CD4-positive, alpha-beta T cell (primary cell): ENCODE results near the gene CDC14B. TPM values are rescaled to one million over a fixed set of nuclear protein-coding genes. Genes with fewer than 3 reads are reported as not detected.

Source experiments
- ATAC-seq: fragments of 200-7000 bp; cut with Tn5 transposase; one replicate; pipeline ENCODE4 v1.10.0; 2022; ENCODE audit warnings: mild to moderate bottlenecking; ENCODE audit not compliant: poor library complexity
- CTCF ChIA-PET: fragments of 350-600 bp; sonication (Branson Sonifier 250); formaldehyde crosslinking; loops from one replicate; lab custom pipeline; 2021; ENCODE audit warnings: antibody characterized with exemption, inconsistent platforms; lab: Charles Lee
- POLR2A ChIA-PET: fragments of 350-600 bp; sonication (Branson Sonifier 250); formaldehyde crosslinking; loops from one replicate; lab custom pipeline; 2021; ENCODE audit warnings: antibody characterized with exemption, inconsistent platforms; lab: Charles Lee
- DNase-seq, 14 experiments: peaks; one replicate each; pipeline ENCODE4 v3.0.0-alpha.2; 2013 to 2020; ENCODE audit warnings: mixed read lengths in 2 of 14
- H3K27ac ChIP-seq, 2 donors: one replicate each; pipeline versions ENCODE4 v1.5.1 to v1.7.0; 2013; ENCODE audit warnings: low read length in 2 of 2, low read depth in 1 of 2, mild to moderate bottlenecking in 1 of 2
- H3K27me3 ChIP-seq, 2 experiments: 1 replicate in 1 of 2; 2 replicates in 1 of 2; pipeline versions ENCODE4 v1.6.1 to v1.7.0; 2013; ENCODE audit warnings: low read length in 2 of 2, control low read depth in 1 of 2, mild to moderate bottlenecking in 1 of 2, moderate library complexity in 1 of 2; ENCODE audit not compliant: insufficient read depth in 2 of 2, control insufficient read depth in 1 of 2
- H3K36me3 ChIP-seq: one replicate; pipeline ENCODE4 v1.6.1; 2013; ENCODE audit warnings: low read length, control low read depth; ENCODE audit not compliant: insufficient read depth
- H3K4me1 ChIP-seq: one replicate; pipeline ENCODE4 v1.6.1; 2013; ENCODE audit warnings: low read length, control low read depth; ENCODE audit not compliant: insufficient read depth
- H3K4me3 ChIP-seq: one replicate; pipeline ENCODE4 v1.5.1; 2013; ENCODE audit warnings: mild to moderate bottlenecking, low read length, moderate library complexity
- H3K9me3 ChIP-seq, 2 experiments: 1 replicate in 1 of 2; 2 replicates in 1 of 2; pipeline versions ENCODE4 v1.6.1 to v1.7.0; 2013; ENCODE audit warnings: low read length in 2 of 2, mild to moderate bottlenecking in 2 of 2, control low read depth in 1 of 2, moderate library complexity in 1 of 2; ENCODE audit not compliant: control insufficient read depth in 1 of 2, insufficient read depth in 1 of 2
- H3K27ac Mint-ChIP-seq: one replicate; pipeline ENCODE4 v1.8.0; 2020; ENCODE audit warnings: mixed read lengths
- H3K27me3 Mint-ChIP-seq: one replicate; pipeline ENCODE4 v1.8.0; 2021; ENCODE audit warnings: mixed read lengths
- H3K36me3 Mint-ChIP-seq: one replicate; pipeline ENCODE4 v1.8.0; 2021; ENCODE audit warnings: low read depth, mixed read lengths
- H3K4me1 Mint-ChIP-seq: one replicate; pipeline ENCODE4 v1.8.0; 2021; ENCODE audit warnings: low read depth, mixed read lengths
- H3K4me3 Mint-ChIP-seq: one replicate; pipeline ENCODE4 v1.8.0; 2020; ENCODE audit warnings: mild to moderate bottlenecking, mixed read lengths
- H3K9me3 Mint-ChIP-seq: one replicate; pipeline ENCODE4 v1.8.0; 2020; ENCODE audit warnings: mixed read lengths
- intact Hi-C, 2 experiments: fragments of 100-400 bp; cut with DNase I in 1 of 2; cut with micrococcal nuclease in 1 of 2; formaldehyde crosslinking; loops; one replicate each; pipeline versions ENCODE4 v1.15.1 to v1.9.0; 2023 to 2025; cut with DNase I, micrococcal nuclease
- total RNA-seq, 174 experiments: library from RNA in 2 of 174; stranded (reverse) in 2 of 174; gene quantifications; one replicate each; pipeline ENCODE4 v1.2.3 and lab custom pipeline; 2021 to 2026
- TF ChIP-seq, protein P1 (sequence below): fragments of 200-600 bp; IDR thresholded peaks from one replicate; pipeline ENCODE4 v1.8.0; 2022; ENCODE audit warnings: antibody characterized with exemption, mild to moderate bottlenecking

Gene CDC14B
- total RNA-seq, 2 experiments from 2014 or later: 3.5 TPM

DNA sequence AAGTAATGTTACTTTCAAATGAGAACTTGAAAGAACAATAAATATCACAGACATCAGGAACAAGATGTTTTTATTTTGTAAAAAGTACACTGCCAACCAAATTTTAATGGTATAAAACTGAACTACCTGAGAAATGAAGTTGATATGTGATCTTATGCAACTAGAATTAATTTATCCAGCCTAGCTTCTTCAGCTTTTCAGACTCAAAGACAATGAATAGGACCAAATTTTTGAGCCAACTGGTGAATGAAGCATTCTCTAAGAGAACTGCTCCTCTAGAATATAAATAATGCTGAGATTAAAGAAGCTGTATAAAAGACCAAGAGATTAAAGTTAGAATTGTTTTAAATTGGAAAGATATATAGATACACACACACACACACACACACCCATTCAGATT is 9.9 kb downstream of the CDC14B start:
- Mint-ChIP-seq H3K4me3 (no peak overlapping the region), H3K27ac (no peak overlapping the region), H3K4me1 (no peaks in the 10 kb centered on the region), H3K27me3 (peaks cover 51% of the 10 kb centered on the region), H3K9me3 (no peaks in the 10 kb centered on the region), H3K36me3 (no peaks in the 10 kb centered on the region)
- Histone ChIP-seq H3K4me3 (no peak overlapping the region), H3K27me3 (peaks cover 0 to 29% of the 10 kb centered on the region in 2 experiments), H3K27ac (no peak overlapping the region), H3K9me3 (no peaks in the 10 kb centered on the region), H3K36me3 (no peaks in the 10 kb centered on the region), H3K4me1 (no peaks in the 10 kb centered on the region)
- no peak for ATAC-seq
- intact Hi-C loops: no loop called here
- DNase-seq: no peak
- TF ChIP-seq, protein P1, sequence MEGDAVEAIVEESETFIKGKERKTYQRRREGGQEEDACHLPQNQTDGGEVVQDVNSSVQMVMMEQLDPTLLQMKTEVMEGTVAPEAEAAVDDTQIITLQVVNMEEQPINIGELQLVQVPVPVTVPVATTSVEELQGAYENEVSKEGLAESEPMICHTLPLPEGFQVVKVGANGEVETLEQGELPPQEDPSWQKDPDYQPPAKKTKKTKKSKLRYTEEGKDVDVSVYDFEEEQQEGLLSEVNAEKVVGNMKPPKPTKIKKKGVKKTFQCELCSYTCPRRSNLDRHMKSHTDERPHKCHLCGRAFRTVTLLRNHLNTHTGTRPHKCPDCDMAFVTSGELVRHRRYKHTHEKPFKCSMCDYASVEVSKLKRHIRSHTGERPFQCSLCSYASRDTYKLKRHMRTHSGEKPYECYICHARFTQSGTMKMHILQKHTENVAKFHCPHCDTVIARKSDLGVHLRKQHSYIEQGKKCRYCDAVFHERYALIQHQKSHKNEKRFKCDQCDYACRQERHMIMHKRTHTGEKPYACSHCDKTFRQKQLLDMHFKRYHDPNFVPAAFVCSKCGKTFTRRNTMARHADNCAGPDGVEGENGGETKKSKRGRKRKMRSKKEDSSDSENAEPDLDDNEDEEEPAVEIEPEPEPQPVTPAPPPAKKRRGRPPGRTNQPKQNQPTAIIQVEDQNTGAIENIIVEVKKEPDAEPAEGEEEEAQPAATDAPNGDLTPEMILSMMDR: no peak
- CTCF ChIA-PET: no interaction called here
- POLR2A ChIA-PET: no interaction called here

DNA sequence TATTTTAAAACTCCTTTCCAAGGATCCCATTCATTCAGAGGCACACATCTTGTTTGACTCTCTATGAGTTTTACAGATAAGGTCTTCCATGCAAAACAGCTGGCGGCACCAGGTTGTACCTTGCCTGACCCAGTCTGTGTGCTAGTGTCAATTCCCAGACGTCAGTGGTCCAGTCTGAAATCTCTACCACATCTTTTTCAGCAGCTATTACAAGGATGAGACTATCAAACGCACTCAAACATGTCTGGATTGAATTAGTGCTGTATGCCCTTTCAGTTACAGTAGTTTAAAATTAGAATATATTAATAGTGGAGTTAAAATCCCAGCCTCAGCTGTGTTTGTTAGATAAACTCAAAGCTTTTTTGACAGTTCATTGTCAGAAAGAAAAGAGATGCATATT is 11.7 kb downstream of the CDC14B start:
- TF ChIP-seq, protein P1: no peak
- Mint-ChIP-seq H3K27ac (no peak overlapping the region), H3K4me1 (no peaks in the 10 kb centered on the region), H3K27me3 (peaks cover 46% of the 10 kb centered on the region), H3K4me3 (no peak overlapping the region), H3K36me3 (no peaks in the 10 kb centered on the region), H3K9me3 (no peaks in the 10 kb centered on the region)
- H3K9me3 ChIP-seq: no peaks in the 10 kb centered on the region
- intact Hi-C loops: no loop called here
- H3K36me3 ChIP-seq: no peaks in the 10 kb centered on the region
- no peak overlapping the region for H3K27ac ChIP-seq
- no peak for DNase-seq
- H3K27me3 ChIP-seq: peaks cover 0 to 18% of the 10 kb centered on the region in 2 experiments
- H3K4me3 ChIP-seq: no peak overlapping the region
- H3K4me1 ChIP-seq: no peaks in the 10 kb centered on the region
- no peak for ATAC-seq
- ChIA-PET CTCF (no interaction called here), POLR2A (no interaction called here)

DNA sequence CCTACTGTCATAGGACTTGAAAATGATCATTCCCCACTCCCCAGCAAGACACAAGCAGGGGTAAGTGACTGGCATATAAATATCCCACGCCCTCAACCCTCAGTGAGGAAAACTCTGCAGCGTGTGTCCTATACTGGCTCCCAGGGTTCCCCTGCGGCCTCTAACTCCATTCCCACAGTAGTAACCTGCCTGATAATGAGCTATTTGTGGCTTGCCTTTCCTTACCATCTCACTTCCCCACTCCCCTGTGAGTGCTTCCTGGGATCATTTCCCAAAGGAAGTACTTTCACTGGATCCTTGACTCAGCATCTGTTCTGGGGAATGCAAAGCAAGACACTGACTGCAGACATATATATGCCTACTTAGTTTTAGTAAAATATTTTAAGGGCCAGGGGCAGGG is 14.3 kb downstream of the CDC14B start:
- H3K4me3 ChIP-seq: no peak overlapping the region
- TF ChIP-seq, protein P1: no peak
- H3K27ac ChIP-seq: no peak overlapping the region
- no peaks in the 10 kb centered on the region for H3K36me3 ChIP-seq
- ATAC-seq (no peak), DNase-seq (no peak)
- ChIA-PET CTCF (no interaction called here), POLR2A (no interaction called here)
- H3K4me1 Mint-ChIP-seq: no peaks in the 10 kb centered on the region
- H3K27me3 ChIP-seq: no peaks in the 10 kb centered on the region
- no peaks in the 10 kb centered on the region for H3K9me3 Mint-ChIP-seq
- intact Hi-C loops: no loop called here
- no peaks in the 10 kb centered on the region for H3K9me3 ChIP-seq
- no peaks in the 10 kb centered on the region for H3K4me1 ChIP-seq
- H3K4me3 Mint-ChIP-seq: no peak overlapping the region
- H3K27me3 Mint-ChIP-seq: peaks cover 22% of the 10 kb centered on the region
- no peak overlapping the region for H3K27ac Mint-ChIP-seq
- H3K36me3 Mint-ChIP-seq: no peaks in the 10 kb centered on the region
